Fibroblast of lung (primary cell): ENCODE measurements around the gene DIP2C.

Experiments used
- CTCF ChIP-seq, 2 donors: IDR thresholded peaks in 1 of 2; conservative IDR thresholded peaks in 1 of 2; 1 replicate in 1 of 2; 2 replicates in 1 of 2; pipeline ENCODE4 v1.5.1; 2011 to 2012; ENCODE audit warnings: low read length in 2 of 2, control low read depth in 1 of 2, inconsistent platforms in 1 of 2, low read depth in 1 of 2, mild to moderate bottlenecking in 1 of 2
- EZH2 ChIP-seq: IDR thresholded peaks from 2 replicates; pipeline ENCODE4 v1.5.1; 2012; ENCODE audit warnings: low read length, control low read depth, mild to moderate bottlenecking; ENCODE audit errors: missing control alignments

DNA sequence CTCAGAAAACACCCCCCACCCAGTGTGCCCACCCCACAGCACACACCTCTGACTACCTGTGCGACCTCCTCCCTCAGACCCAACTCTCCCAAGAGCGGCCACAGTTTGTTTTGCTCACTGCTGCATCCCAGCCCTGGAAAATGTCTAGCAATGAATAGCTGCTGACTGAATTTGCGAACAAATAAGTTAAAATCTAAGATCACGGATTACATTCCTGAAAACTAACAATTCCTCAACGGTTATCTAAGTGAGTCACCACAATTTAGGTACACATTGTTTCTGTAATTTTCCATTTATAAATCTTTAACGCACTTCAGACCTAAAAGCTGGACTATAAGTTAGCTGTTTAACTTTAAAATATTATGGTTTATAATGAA lies 319.0 kb downstream of the DIP2C start:
- TF ChIP-seq CTCF (conservative IDR thresholded peaks at IDR 0.05 in 1 of 2, IDR thresholded peaks at IDR 0.05 in 1 of 2; ENCODE audit: low read depth in 1 of 2, low read length in 2 of 2) = no peak
- no peak for TF ChIP-seq EZH2
